SU-DHL-6 (cell line): Measurements from ENCODE around the gene BEGAIN.

Source experiments
- H2AFZ ChIP-seq: fragments of 200-600 bp; sonication (generic); 2 replicates; pipeline ENCODE4 v1.6.1; 2014; ENCODE audit warnings: low read depth, mild to moderate bottlenecking, moderate library complexity, mixed read lengths, antibody characterized with exemption, low read length; ENCODE audit not compliant: severe bottlenecking
- H3F3A ChIP-seq: fragments of 200-600 bp; shearing (Covaris generic); 2 replicates; pipeline ENCODE4 v1.6.0; 2016; ENCODE audit warnings: antibody characterized with exemption, mild to moderate bottlenecking; ENCODE audit not compliant: insufficient read depth
- H3K27ac ChIP-seq: fragments of 200-600 bp; sonication (generic); 2 replicates; pipeline ENCODE4 v1.5.1; 2016; ENCODE audit warnings: low read depth, mild to moderate bottlenecking, low read length, moderate library complexity, mixed read lengths
- H3K27me3 ChIP-seq: fragments of 200-600 bp; sonication (generic), shearing (Covaris generic); 2 replicates; pipeline ENCODE4 v1.6.0; 2014; ENCODE audit warnings: mild to moderate bottlenecking, low read length
- H3K36me3 ChIP-seq: fragments of 200-600 bp; sonication (generic); 2 replicates; pipeline ENCODE4 v1.6.1; 2014; ENCODE audit warnings: mild to moderate bottlenecking, low read length, mixed read lengths
- H3K4me2 ChIP-seq: fragments of 300-600, 200-600 bp; shearing (Covaris generic), sonication (generic); 2 replicates; pipeline ENCODE4 v1.6.0; 2014; ENCODE audit warnings: low read length, low read depth, mild to moderate bottlenecking; ENCODE audit not compliant: poor library complexity, severe bottlenecking
- H3K4me3 ChIP-seq: fragments of 200-600 bp; sonication (generic); 2 replicates; pipeline ENCODE4 v1.5.1; 2014; ENCODE audit warnings: antibody characterized with exemption, low read length, mild to moderate bottlenecking, mixed read lengths; ENCODE audit not compliant: insufficient read depth, poor library complexity, severe bottlenecking
- H3K79me2 ChIP-seq: fragments of 200-600 bp; sonication (generic); 2 replicates; pipeline ENCODE4 v1.6.1; 2014; ENCODE audit warnings: mild to moderate bottlenecking, low read length, moderate library complexity; ENCODE audit not compliant: insufficient read depth
- H3K9ac ChIP-seq: fragments of 200-600 bp; sonication (generic); 2 replicates; pipeline ENCODE4 v1.7.0; 2014; ENCODE audit warnings: mild to moderate bottlenecking, low read length
- H3K9me2 ChIP-seq: fragments of 200-600 bp; sonication (generic); replicated peaks from 2 replicates; pipeline ENCODE4 v1.6.1; 2014; ENCODE audit warnings: low read length; ENCODE audit not compliant: insufficient read depth
- H3K9me3 ChIP-seq: fragments of 200-600 bp; sonication (generic); 2 replicates; pipeline ENCODE4 v1.6.1; 2014; ENCODE audit warnings: low read length, mixed read lengths; ENCODE audit not compliant: insufficient read depth
- H4K20me1 ChIP-seq: fragments of 200-600 bp; sonication (generic); 2 replicates; pipeline ENCODE4 v1.6.1; 2014; ENCODE audit warnings: low read depth, mild to moderate bottlenecking, antibody characterized with exemption, low read length, moderate library complexity, mixed read lengths
- EZH2phosphoT487 ChIP-seq: fragments of 200-600 bp; sonication (generic), shearing (Covaris generic); conservative IDR thresholded peaks from 2 replicates; pipeline ENCODE4 v1.6.1; 2018; ENCODE audit warnings: mild to moderate bottlenecking, antibody characterized with exemption, low read length, moderate library complexity, mixed read lengths
- TF ChIP-seq, protein P1 (sequence below): fragments of 200-600 bp; sonication (generic); IDR thresholded peaks from one replicate; pipeline ENCODE4 v1.5.1; 2017; ENCODE audit warnings: antibody characterized with exemption, mild to moderate bottlenecking, low read length, moderate library complexity; ENCODE audit not compliant: insufficient read depth, poor library complexity, severe bottlenecking

BEGAIN gene, protein sequence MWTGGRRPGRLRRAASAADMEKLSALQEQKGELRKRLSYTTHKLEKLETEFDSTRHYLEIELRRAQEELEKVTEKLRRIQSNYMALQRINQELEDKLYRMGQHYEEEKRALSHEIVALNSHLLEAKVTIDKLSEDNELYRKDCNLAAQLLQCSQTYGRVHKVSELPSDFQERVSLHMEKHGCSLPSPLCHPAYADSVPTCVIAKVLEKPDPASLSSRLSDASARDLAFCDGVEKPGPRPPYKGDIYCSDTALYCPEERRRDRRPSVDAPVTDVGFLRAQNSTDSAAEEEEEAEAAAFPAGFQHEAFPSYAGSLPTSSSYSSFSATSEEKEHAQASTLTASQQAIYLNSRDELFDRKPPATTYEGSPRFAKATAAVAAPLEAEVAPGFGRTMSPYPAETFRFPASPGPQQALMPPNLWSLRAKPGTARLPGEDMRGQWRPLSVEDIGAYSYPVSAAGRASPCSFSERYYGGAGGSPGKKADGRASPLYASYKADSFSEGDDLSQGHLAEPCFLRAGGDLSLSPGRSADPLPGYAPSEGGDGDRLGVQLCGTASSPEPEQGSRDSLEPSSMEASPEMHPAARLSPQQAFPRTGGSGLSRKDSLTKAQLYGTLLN

DNA sequence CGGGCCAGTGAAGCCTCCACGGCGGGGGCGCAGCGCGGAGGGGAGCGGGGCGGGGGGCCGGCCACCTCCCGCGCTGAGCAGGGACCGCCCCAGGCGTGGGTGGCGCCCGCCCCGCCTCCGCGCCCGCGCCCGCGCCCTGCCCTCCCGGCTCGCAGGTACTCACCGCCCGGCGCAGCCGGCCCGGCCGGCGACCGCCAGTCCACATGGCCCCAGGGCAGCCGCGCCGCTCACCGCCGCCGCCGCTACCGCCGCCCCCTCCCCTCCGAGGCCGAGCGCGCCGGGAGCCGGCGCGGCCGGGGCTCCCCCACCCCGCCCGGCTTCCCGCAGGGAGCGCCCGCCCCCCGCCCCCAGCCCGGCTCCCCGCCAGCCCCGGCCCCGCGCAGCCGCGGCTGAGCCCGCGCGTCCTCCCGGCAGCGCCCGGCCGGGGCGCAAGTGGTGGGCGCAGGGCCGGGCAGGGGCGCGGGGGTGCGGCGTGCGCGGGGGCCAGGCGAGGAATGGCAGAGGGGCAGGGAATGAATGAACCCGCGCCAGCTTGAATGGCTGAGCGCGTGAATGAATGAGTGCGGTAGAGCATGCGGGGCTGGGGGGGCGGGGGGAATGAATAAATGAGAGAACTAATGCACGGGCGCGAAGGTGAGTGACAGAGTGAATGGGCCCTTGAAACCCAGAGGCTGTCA, at the start of gene BEGAIN:
TSS of gene BEGAIN (minus strand) at position 332 of the 677 bp plus-strand sequence. CDS start at position 205, 127 bp downstream.
- Histone ChIP-seq H3K27me3 (no peaks in the 10 kb centered on the region), H3F3A (no peaks in the 10 kb centered on the region), H3K9me3 (no peaks in the 10 kb centered on the region), H3K36me3 (no peaks in the 10 kb centered on the region), H3K9ac (no peak within 1 kb of the TSS), H3K79me2 (no peaks in the 10 kb centered on the region), H3K4me3 (no peak within 1 kb of the TSS), H3K27ac (no peak within 1 kb of the TSS), H2AFZ (no peak within 1 kb of the TSS), H3K9me2 (no peaks in the 10 kb centered on the region), H3K4me2 (no peak within 1 kb of the TSS), H4K20me1 (no peaks in the 10 kb centered on the region)
- TF ChIP-seq EZH2phosphoT487, result no peak
- TF ChIP-seq, protein P1, sequence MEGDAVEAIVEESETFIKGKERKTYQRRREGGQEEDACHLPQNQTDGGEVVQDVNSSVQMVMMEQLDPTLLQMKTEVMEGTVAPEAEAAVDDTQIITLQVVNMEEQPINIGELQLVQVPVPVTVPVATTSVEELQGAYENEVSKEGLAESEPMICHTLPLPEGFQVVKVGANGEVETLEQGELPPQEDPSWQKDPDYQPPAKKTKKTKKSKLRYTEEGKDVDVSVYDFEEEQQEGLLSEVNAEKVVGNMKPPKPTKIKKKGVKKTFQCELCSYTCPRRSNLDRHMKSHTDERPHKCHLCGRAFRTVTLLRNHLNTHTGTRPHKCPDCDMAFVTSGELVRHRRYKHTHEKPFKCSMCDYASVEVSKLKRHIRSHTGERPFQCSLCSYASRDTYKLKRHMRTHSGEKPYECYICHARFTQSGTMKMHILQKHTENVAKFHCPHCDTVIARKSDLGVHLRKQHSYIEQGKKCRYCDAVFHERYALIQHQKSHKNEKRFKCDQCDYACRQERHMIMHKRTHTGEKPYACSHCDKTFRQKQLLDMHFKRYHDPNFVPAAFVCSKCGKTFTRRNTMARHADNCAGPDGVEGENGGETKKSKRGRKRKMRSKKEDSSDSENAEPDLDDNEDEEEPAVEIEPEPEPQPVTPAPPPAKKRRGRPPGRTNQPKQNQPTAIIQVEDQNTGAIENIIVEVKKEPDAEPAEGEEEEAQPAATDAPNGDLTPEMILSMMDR, result no peak

DNA sequence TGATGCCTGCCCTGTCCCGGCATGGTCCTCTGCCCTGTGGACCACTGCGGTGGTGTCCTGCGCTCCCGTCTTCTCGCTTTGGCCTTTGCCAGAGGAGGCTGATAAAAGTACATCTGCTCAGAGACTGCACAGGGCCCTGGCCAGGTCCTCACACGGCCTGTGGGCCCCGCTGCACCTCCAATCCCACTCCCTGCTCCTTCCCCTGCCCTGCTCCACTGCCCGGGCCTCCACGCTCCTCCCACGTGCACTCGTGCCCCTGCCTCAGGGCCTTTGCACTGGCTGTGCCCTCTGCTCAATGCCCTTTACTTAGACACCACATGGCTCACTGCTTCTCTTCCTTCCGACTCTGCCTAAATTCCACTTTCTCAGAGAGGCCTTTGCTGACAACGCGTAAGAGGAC, 49.3 kb upstream of the BEGAIN start:
- Histone ChIP-seq H3K79me2 (no peaks in the 10 kb centered on the region), H3K4me3 (no peak overlapping the region), H2AFZ (no peak overlapping the region), H3K27me3 (no peaks in the 10 kb centered on the region), H3K9me2 (no peaks in the 10 kb centered on the region), H3K27ac (no peak overlapping the region), H3F3A (no peaks in the 10 kb centered on the region), H4K20me1 (no peaks in the 10 kb centered on the region), H3K4me2 (no peak overlapping the region), H3K9ac (no peak overlapping the region), H3K9me3 (no peaks in the 10 kb centered on the region), H3K36me3 (no peaks in the 10 kb centered on the region)
- TF ChIP-seq EZH2phosphoT487, result no peak
- TF ChIP-seq, protein P1, result no peak

DNA sequence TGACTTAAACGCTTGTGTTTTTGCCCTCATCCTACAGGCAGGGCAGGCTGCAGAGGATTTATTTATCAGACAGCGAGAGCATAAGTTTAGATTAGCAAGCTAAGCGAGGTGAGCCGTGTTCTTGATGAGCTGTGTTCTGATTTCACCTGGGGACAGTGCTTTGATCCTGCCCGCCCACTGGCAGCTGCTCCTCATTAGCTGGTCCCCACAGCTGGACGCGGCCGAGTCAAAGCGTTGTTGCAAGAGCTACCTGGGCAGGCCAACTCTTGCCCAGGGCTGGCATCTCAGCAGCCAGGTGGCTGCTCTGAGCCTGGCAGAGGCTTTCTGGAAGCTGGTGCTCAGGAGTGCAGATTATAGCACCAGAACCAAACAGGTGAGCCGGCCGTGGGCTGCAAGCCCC, 46.8 kb upstream of the BEGAIN start:
- Histone ChIP-seq H3F3A (no peaks in the 10 kb centered on the region), H2AFZ (no peak overlapping the region), H3K9me3 (no peaks in the 10 kb centered on the region), H3K4me2 (no peak overlapping the region), H3K36me3 (no peaks in the 10 kb centered on the region), H3K27ac (no peak overlapping the region), H3K9me2 (no peaks in the 10 kb centered on the region), H3K79me2 (no peaks in the 10 kb centered on the region), H3K4me3 (no peak overlapping the region), H3K27me3 (no peaks in the 10 kb centered on the region; the same call in 1 of the 2 replicates), H4K20me1 (no peaks in the 10 kb centered on the region), H3K9ac (no peak overlapping the region)
- TF ChIP-seq, protein P1, result no peak
- no peak for TF ChIP-seq EZH2phosphoT487
